Mammary microvascular endothelial cell (primary cell): ENCODE measurements around the gene EHD1. TPM values are rescaled to one million over a fixed set of nuclear protein-coding genes. Genes with fewer than 3 reads are reported as not detected.

Experiments
- total RNA-seq: library from RNA; depleted of rRNA; stranded (reverse); fragments of >200 nt; gene quantifications from 2 replicates; pipeline ENCODE4 v1.2.3, GENCODE V29; 2015

The EHD1 gene
- total RNA-seq = 84.5 and 91.1 TPM in 2 replicates

GRCh38 chr11:64878494-64879243 is at the start of gene EHD1:
TSS of gene EHD1 (minus strand) at chr11:64878621. CDS start at chr11:64878464, 157 bp downstream.

GRCh38 chr11:64923944-64924909 is 45.8 kb upstream of the EHD1 start, which contains the start of gene PPP2R5B:
TSS of gene PPP2R5B (plus strand) at chr11:64924689. CDS start at chr11:64925735, 1,046 bp downstream.

GRCh38 chr11:64916775-64917662 is 38.6 kb upstream of the EHD1 start, which contains the start of gene ATG2A:
TSS of gene ATG2A (minus strand) at chr11:64917209. CDS start at chr11:64917135, 74 bp downstream.

DNA sequence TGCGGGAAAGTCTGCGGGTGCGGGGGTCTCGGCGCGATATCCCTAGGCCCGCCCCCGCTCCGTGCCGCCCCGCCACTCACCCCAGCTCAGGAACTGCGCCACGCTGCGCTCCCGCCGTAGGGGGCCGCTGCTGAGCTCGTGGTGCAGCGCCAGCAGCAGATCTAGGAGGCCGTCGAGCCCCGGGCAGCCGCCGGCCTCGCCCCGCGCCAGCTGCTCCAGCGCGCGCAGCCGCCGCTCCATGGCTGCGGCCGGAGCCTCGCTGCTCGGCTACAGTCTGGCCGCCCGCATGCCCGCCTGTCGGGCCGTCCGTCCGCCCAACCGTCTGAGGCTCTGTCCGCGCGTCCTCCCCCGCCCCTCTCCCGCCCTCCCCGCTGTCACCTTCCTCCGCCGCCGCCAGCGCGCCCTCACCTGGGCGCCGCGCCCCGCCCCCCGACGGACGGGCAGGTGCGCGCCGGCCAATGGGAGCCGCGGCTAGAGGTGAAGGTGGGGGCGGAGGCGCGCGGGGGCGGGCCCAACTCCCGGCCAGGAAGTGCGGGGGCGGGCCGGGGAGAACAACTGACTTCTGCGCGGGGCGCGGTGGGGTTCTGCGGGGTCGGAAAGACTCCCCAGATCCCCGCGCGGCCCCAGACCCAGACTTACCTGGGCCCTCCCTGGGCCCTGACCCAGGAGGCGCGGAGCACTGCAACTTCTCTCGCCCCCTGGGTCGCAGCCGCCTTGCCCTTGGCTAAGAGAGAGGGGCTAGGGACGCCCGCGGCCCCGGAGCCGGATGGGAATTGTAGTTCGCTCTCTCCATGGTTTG is 33.9 kb downstream of the EHD1 start, which contains the start of gene CDC42BPG:
TSS of gene CDC42BPG (minus strand) at position 324 of the 799 bp plus-strand sequence. CDS start at position 240, 84 bp downstream.

GRCh38 chr11:64810271-64810890 is 68.0 kb downstream of the EHD1 start, which contains the start of gene MEN1:
TSS of gene MEN1 (minus strand) at chr11:64810551. CDS start at chr11:64810109, 442 bp downstream.

GRCh38 chr11:64803158-64803845 is 75.1 kb downstream of the EHD1 start, which contains the start of gene MAP4K2:
TSS of gene MAP4K2 (minus strand) at chr11:64803214. CDS start at chr11:64803149, 65 bp downstream.

Other genes starting within 250 kb of the EHD1 start
- gene NRXN2, start 155.4 kb downstream of the EHD1 start, total RNA-seq = not detected in 2 replicates
- gene RASGRP2, start 134.5 kb downstream of the EHD1 start, total RNA-seq = 1.6 TPM in 1 of 2 replicates, not detected in the other
- gene PYGM, start 118.6 kb downstream of the EHD1 start, total RNA-seq = 0.25 TPM in 1 of 2 replicates, not detected in the other
- gene SF1, start 100.1 kb downstream of the EHD1 start, total RNA-seq = 153 and 156 TPM in 2 replicates
- 32.2 and 41.7 TPM in 2 replicates for gene MAP4K2, start 75.4 kb downstream of the EHD1 start, total RNA-seq
- 19.1 and 22.2 TPM in 2 replicates for gene MEN1, start 68.1 kb downstream of the EHD1 start, total RNA-seq
- gene CDC42BPG, start 34.0 kb downstream of the EHD1 start, total RNA-seq = 0.33 and 0.49 TPM in 2 replicates
- gene ATG2A, start 38.6 kb upstream of the EHD1 start, total RNA-seq = 22.2 and 27.4 TPM in 2 replicates
- gene PPP2R5B, start 46.1 kb upstream of the EHD1 start, total RNA-seq = 23.6 and 27.2 TPM in 2 replicates
- not detected in 2 replicates for gene GPHA2, start 57.3 kb upstream of the EHD1 start, total RNA-seq
- not detected in 2 replicates for gene MAJIN, start 93.5 kb upstream of the EHD1 start, total RNA-seq
- 4.4 and 7.9 TPM in 2 replicates for gene BATF2, start 118.3 kb upstream of the EHD1 start, total RNA-seq
- 167 and 184 TPM in 2 replicates for gene ARL2, start 135.5 kb upstream of the EHD1 start, total RNA-seq
- 17.1 and 17.3 TPM in 2 replicates for gene SNX15, start 148.8 kb upstream of the EHD1 start, total RNA-seq
- gene SAC3D1, start 162.6 kb upstream of the EHD1 start, total RNA-seq = 28.0 and 37.5 TPM in 2 replicates
- 6.2 and 18.9 TPM in 2 replicates for gene NAALADL1, start 179.9 kb upstream of the EHD1 start, total RNA-seq
- gene CDCA5, start 205.4 kb upstream of the EHD1 start, total RNA-seq = 20.7 and 21.8 TPM in 2 replicates
- 49.2 and 62.0 TPM in 2 replicates for gene ZFPL1, start 205.6 kb upstream of the EHD1 start, total RNA-seq
- 259 and 334 TPM in 2 replicates for gene VPS51, start 217.6 kb upstream of the EHD1 start, total RNA-seq
- 8.5 and 17.0 TPM in 2 replicates for gene TM7SF2, start 233.3 kb upstream of the EHD1 start, total RNA-seq
- 12.4 and 15.7 TPM in 2 replicates for gene ZNHIT2, start 239.1 kb upstream of the EHD1 start, total RNA-seq
- gene FAU, start 243.5 kb upstream of the EHD1 start, total RNA-seq = 504 and 675 TPM in 2 replicates
- gene MRPL49, start 243.7 kb upstream of the EHD1 start, total RNA-seq = 64.6 and 81.9 TPM in 2 replicates